ENCODE measurements around the gene HIGD1A. TPM values are rescaled to one million over a fixed set of nuclear protein-coding genes. Genes with fewer than 3 reads are reported as not detected.

HIGD1A gene
- polyA plus RNA-seq, 1 donor from 2014 or later, result 66.7 TPM

DNA sequence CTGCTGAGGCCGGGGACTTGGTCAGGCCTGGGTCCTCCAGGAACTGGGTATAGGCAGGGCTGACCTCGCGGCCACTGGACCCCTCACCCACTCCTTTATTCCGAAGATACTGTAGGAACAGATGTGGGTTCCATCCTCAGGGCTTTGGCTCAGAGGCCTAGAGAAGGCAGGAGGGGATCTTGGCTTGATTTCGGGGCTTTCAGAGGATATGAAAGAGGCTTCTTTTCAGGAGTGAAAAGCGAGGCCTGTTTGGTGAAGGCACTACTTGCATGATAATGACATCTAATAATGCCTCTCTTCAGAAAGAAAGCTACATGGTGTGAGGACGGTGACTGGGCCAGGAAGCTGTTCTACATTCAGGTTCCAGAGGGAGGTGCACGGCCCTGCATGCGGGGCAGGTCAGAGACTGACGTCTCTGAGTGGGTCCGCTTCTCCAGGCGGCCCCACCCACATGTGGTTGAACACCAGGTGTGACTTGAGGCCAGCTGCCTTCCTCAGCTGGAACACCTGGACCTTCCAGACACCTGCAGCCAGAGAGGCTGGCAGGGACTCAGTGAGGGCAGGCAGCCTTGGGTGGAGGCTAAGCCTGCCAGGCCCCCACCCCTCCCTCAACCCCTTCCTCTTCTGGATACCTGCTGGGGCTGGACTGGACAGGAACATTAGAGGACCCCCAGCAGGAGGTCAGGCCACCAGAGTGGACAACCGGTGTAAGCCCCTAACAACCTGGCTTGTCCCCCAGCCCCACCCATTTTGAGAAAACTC lies 70.6 kb downstream of the HIGD1A start:
- Mint-ChIP-seq H3K27ac (no peak overlapping the region), H3K4me3 (no peak overlapping the region), H3K4me1 (peaks cover 2 to 4% (median 2%) of the 10 kb centered on the region in 3 donors), H3K36me3 (peaks cover 3% of the 10 kb centered on the region), H3K27me3 (no peaks in the 10 kb centered on the region), H3K9me3 (no peaks in the 10 kb centered on the region)

Other genes starting within 250 kb of the HIGD1A start
- gene SEC22C, start 222.5 kb downstream of the HIGD1A start, polyA plus RNA-seq, result 30.1 TPM
- 145 TPM for gene SS18L2, start 213.6 kb downstream of the HIGD1A start, polyA plus RNA-seq
- gene NKTR, start 203.8 kb downstream of the HIGD1A start, polyA plus RNA-seq, result 14.7 TPM
- gene ZBTB47, start 150.8 kb downstream of the HIGD1A start, polyA plus RNA-seq, result 0.11 TPM
- not detected for gene KLHL40, start 119.0 kb downstream of the HIGD1A start, polyA plus RNA-seq
- not detected for gene HHATL, start 101.7 kb downstream of the HIGD1A start, polyA plus RNA-seq
- 1.1 TPM for gene CCDC13, start 31.2 kb downstream of the HIGD1A start, polyA plus RNA-seq
- not detected for gene ACKR2, start 5.0 kb upstream of the HIGD1A start, polyA plus RNA-seq
- gene CYP8B1, start 71.4 kb upstream of the HIGD1A start, polyA plus RNA-seq, result not detected
- gene ZNF662, start 101.7 kb upstream of the HIGD1A start, polyA plus RNA-seq, result not detected
- not detected for gene GASK1A, start 174.8 kb upstream of the HIGD1A start, polyA plus RNA-seq